Measurements from ENCODE around the gene METTL17. TPM values are rescaled to one million over a fixed set of nuclear protein-coding genes. Genes with fewer than 3 reads are reported as not detected.

The METTL17 gene
- total and polyA plus RNA-seq, 9 of the 15 experiments (the other 6 are each of a cell fraction or from before 2014, with no cell fraction given) = 65.6 to 150 (median 90.0) TPM

GRCh38 chr14:20989787-20990600 lies at the start of gene METTL17 (continued):
- TF ChIP-seq CUX1 (CRISPR knock-in tag; IDR thresholded peaks at IDR 0.05) (no peak), MECOM (CRISPR knock-in tag; IDR thresholded peaks at IDR 0.05) (no peak), RREB1 (CRISPR knock-in tag; IDR thresholded peaks at IDR 0.05) (0 out of 2 replicates have a peak, but pooled peaks have one; percentile 11), PREB (CRISPR knock-in tag; IDR thresholded peaks at IDR 0.05) (0 out of 2 replicates have a peak, but pooled peaks have one; percentile 47), PML (IDR thresholded peaks at IDR 0.05; ENCODE audit: low read length) (0 out of 2 replicates have a peak, but pooled peaks have one; percentile 24), NUFIP1 (IDR thresholded peaks at IDR 0.05; ENCODE audit: partially characterized antibody) (no peak), SIRT6 (IDR thresholded peaks at IDR 0.05; ENCODE audit: low read depth, low read length) (no peak)
- TF ChIP-seq, protein P1, sequence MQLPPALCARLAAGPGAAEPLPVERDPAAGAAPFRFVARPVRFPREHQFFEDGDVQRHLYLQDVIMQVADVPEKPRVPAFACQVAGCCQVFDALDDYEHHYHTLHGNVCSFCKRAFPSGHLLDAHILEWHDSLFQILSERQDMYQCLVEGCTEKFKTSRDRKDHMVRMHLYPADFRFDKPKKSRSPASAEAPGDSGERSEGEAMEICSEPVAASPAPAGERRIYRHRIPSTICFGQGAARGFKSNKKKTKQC (CRISPR knock-in tag; IDR thresholded peaks at IDR 0.05) = no peak
- TF ChIP-seq, protein P2, sequence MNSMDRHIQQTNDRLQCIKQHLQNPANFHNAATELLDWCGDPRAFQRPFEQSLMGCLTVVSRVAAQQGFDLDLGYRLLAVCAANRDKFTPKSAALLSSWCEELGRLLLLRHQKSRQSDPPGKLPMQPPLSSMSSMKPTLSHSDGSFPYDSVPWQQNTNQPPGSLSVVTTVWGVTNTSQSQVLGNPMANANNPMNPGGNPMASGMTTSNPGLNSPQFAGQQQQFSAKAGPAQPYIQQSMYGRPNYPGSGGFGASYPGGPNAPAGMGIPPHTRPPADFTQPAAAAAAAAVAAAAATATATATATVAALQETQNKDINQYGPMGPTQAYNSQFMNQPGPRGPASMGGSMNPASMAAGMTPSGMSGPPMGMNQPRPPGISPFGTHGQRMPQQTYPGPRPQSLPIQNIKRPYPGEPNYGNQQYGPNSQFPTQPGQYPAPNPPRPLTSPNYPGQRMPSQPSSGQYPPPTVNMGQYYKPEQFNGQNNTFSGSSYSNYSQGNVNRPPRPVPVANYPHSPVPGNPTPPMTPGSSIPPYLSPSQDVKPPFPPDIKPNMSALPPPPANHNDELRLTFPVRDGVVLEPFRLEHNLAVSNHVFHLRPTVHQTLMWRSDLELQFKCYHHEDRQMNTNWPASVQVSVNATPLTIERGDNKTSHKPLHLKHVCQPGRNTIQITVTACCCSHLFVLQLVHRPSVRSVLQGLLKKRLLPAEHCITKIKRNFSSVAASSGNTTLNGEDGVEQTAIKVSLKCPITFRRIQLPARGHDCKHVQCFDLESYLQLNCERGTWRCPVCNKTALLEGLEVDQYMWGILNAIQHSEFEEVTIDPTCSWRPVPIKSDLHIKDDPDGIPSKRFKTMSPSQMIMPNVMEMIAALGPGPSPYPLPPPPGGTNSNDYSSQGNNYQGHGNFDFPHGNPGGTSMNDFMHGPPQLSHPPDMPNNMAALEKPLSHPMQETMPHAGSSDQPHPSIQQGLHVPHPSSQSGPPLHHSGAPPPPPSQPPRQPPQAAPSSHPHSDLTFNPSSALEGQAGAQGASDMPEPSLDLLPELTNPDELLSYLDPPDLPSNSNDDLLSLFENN (IDR thresholded peaks at IDR 0.05; ENCODE audit: low read depth in 2 of 2, low read length in 2 of 2) = no peak

All from K562 (cell line).